ENCODE data around the gene UBE2D2. TPM values are rescaled to one million over a fixed set of nuclear protein-coding genes. Genes with fewer than 3 reads are reported as not detected.
"Not testable (repeated sequence)": the region's sequence is repeated elsewhere in the genome, so short reads cannot be mapped to it uniquely, and the experiment has no call there.

UBE2D2 gene
- total RNA-seq, 6 experiments from 2014 or later: 38.3 to 68.3 (median 53.1) TPM

DNA sequence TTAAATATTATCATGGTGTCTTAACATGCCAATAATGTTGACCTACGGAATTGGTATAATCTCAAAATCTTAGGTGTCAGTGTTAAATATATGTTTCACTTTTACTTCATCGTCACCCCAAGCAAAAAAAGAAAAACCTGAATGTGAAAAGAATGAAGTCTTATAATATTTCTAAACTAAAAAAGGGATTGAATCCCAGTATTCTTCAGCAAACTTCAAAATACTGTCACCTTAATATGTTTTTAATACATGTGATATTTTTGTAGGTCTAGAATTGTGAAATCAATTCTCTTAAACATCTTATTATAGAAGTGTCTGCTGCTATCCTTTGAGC is 14.1 kb downstream of the UBE2D2 start:
- H3K27ac ChIP-seq: no peak overlapping the region
- H3K27me3 ChIP-seq: no peaks in the 10 kb centered on the region
- TF ChIP-seq, protein P1, sequence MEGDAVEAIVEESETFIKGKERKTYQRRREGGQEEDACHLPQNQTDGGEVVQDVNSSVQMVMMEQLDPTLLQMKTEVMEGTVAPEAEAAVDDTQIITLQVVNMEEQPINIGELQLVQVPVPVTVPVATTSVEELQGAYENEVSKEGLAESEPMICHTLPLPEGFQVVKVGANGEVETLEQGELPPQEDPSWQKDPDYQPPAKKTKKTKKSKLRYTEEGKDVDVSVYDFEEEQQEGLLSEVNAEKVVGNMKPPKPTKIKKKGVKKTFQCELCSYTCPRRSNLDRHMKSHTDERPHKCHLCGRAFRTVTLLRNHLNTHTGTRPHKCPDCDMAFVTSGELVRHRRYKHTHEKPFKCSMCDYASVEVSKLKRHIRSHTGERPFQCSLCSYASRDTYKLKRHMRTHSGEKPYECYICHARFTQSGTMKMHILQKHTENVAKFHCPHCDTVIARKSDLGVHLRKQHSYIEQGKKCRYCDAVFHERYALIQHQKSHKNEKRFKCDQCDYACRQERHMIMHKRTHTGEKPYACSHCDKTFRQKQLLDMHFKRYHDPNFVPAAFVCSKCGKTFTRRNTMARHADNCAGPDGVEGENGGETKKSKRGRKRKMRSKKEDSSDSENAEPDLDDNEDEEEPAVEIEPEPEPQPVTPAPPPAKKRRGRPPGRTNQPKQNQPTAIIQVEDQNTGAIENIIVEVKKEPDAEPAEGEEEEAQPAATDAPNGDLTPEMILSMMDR (IDR thresholded peaks at IDR 0.05): no peak
- no peak for TF ChIP-seq POLR2A (IDR thresholded peaks at IDR 0.05)
- peaks cover 0 to 44% (median 11%) of the 10 kb centered on the region in 4 donors for H3K4me1 ChIP-seq
- H3K4me3 ChIP-seq: no peak overlapping the region
- WGBS (ENCODE audit: insufficient coverage, low coverage, low lambda C conversion rate, missing lambda C conversion rate): 47% methylated on average over 2 of the region's 2 CpGs
- H3K9me3 ChIP-seq: no peaks in the 10 kb centered on the region
- no peaks in the 10 kb centered on the region for H3K36me3 ChIP-seq
- DNase-seq (no peak), ATAC-seq (no peak)
- intact Hi-C loops (cut with DNase I): no loop called here

DNA sequence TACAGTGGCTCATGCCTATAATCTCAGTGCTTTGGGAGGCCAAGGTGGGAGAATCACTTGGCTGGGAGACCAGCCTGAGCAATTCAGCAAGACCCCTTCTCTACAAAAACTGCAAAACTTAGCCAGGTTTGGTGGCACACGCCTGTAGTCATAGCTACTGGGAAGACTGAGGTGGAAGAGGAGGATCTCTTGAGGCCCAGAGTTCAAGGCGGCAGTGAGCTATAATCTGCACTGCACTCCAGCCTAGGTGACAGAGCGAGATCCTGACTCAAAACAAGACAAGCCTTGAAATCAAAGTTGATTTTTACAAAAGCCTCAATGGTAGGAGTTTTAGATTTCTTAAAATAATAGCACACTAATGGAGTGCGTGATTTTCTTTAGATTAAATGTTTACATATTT is 14.6 kb downstream of the UBE2D2 start:
- Histone ChIP-seq H3K9me3 (no peaks in the 10 kb centered on the region), H3K4me1 (peaks cover 0 to 42% (median 11%) of the 10 kb centered on the region in 4 donors), H3K4me3 (no peak overlapping the region), H3K27me3 (no peaks in the 10 kb centered on the region), H3K36me3 (no peaks in the 10 kb centered on the region), H3K27ac (no peak overlapping the region)
- TF ChIP-seq, protein P1 (IDR thresholded peaks at IDR 0.05): no peak
- TF ChIP-seq POLR2A (IDR thresholded peaks at IDR 0.05): no peak
- ATAC-seq (no peak), DNase-seq (no peak)
- WGBS (ENCODE audit: insufficient coverage, low coverage, low lambda C conversion rate, missing lambda C conversion rate): 86% methylated on average over 4 of the region's 4 CpGs
- intact Hi-C loops (cut with DNase I): no loop called here

DNA sequence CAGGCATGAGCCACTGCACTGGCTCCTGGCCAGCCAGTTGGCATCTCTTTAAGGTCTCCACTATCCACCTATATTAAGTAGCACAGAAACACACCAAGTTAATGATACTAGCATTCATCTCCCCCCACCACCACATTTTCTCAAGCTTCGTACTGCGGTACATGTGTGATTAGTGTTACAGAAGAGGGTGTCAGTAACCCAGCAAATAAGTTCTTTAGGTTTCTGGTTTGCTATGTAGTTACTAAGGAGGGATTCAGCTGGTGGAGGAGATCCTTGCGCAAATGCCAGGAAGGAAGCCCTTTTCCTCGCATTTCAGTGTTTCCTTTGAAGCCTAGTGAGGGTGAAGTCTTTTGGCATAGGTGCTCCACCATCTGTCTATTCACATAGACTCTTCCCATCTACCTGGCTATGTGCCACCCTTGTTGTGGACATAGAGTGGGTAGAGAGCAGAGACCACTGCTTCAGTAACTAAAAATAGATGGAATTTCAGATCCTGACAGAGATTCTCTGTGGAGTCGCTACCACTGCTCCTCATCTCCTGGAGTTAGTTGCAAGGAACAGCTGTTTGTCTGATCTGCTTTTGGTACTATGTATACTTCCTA is 16.7 kb downstream of the UBE2D2 start:
- 80% methylated on average over 5 of the region's 5 CpGs for WGBS (ENCODE audit: insufficient coverage, low coverage, low lambda C conversion rate, missing lambda C conversion rate)
- TF ChIP-seq, protein P1 (IDR thresholded peaks at IDR 0.05): no peak
- no peak for TF ChIP-seq POLR2A (IDR thresholded peaks at IDR 0.05)
- intact Hi-C loops (cut with DNase I): no loop called here
- H3K27me3 ChIP-seq: no peaks in the 10 kb centered on the region
- H3K4me3 ChIP-seq: no peak overlapping the region
- H3K27ac ChIP-seq: no peak overlapping the region
- H3K36me3 ChIP-seq: no peaks in the 10 kb centered on the region
- H3K4me1 ChIP-seq: peaks cover 0 to 22% (median 4%) of the 10 kb centered on the region in 4 donors
- H3K9me3 ChIP-seq: no peaks in the 10 kb centered on the region
- ATAC-seq (no peak), DNase-seq (no peak)

GRCh38 chr5:139578325-139578724 is 17.2 kb downstream of the UBE2D2 start:
- WGBS (ENCODE audit: insufficient coverage, low coverage, low lambda C conversion rate, missing lambda C conversion rate): 53% methylated on average over 2 of the region's 2 CpGs
- no peak for ATAC-seq

DNA sequence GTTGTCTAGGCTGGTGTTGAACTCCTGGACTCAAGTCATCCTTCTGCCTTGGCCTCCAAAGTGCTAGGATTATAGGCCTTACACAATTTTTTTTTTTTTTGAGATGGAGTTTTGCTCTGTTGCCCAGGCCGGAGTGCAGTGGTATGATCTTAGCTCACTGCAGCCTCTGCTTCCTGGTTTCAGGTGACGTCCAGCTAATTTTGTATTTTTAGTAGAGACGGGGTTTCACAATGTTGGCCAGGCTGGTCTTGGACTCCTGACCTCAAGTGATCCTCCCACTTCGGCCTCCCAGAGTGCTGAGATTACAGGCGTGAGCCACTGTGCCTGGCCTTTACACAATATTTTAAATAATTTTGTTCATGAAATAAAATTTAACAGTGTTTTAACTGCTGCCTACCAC is 21.0 kb downstream of the UBE2D2 start:
- H3K27me3 ChIP-seq; intact Hi-C loops (cut with DNase I); H3K9me3 ChIP-seq; H3K27ac ChIP-seq; H3K4me3 ChIP-seq; H3K4me1 ChIP-seq; H3K36me3 ChIP-seq: not testable (repeated sequence)
- 52% methylated on average over 5 of the region's 5 CpGs for WGBS (ENCODE audit: insufficient coverage, low coverage, low lambda C conversion rate, missing lambda C conversion rate)
- ATAC-seq: peak in 2 of 4 donors; percentile 26 to 62
- DNase-seq: peak in 1 of 3 donors; percentile 33

More at GRCh38 chr5:139578325-139578724, 17.2 kb downstream of the UBE2D2 start:
- peaks cover 0 to 22% (median 4%) of the 10 kb centered on the region in 4 donors for H3K4me1 ChIP-seq
- no peaks in the 10 kb centered on the region for H3K36me3 ChIP-seq
- intact Hi-C loops (cut with DNase I): no loop called here
- DNase-seq: no peak
- TF ChIP-seq, protein P1 (IDR thresholded peaks at IDR 0.05): no peak
- no peak for TF ChIP-seq POLR2A (IDR thresholded peaks at IDR 0.05)
- no peaks in the 10 kb centered on the region for H3K27me3 ChIP-seq
- H3K4me3 ChIP-seq: no peak overlapping the region
- no peaks in the 10 kb centered on the region for H3K9me3 ChIP-seq
- no peak overlapping the region for H3K27ac ChIP-seq
